ENCODE measurements around the gene S100A16. TPM values are rescaled to one million over a fixed set of nuclear protein-coding genes. Genes with fewer than 3 reads are reported as not detected.
A peak's percentile ranks its signal among the peaks of the same experiment; 100 is the strongest.
"Not testable (repeated sequence)": the region's sequence is repeated elsewhere in the genome, so short reads cannot be mapped to it uniquely, and the experiment has no call there.

S100A16 gene
- polyA plus RNA-seq, 4 donors, result 94.1 to 126 (median 109) TPM

DNA sequence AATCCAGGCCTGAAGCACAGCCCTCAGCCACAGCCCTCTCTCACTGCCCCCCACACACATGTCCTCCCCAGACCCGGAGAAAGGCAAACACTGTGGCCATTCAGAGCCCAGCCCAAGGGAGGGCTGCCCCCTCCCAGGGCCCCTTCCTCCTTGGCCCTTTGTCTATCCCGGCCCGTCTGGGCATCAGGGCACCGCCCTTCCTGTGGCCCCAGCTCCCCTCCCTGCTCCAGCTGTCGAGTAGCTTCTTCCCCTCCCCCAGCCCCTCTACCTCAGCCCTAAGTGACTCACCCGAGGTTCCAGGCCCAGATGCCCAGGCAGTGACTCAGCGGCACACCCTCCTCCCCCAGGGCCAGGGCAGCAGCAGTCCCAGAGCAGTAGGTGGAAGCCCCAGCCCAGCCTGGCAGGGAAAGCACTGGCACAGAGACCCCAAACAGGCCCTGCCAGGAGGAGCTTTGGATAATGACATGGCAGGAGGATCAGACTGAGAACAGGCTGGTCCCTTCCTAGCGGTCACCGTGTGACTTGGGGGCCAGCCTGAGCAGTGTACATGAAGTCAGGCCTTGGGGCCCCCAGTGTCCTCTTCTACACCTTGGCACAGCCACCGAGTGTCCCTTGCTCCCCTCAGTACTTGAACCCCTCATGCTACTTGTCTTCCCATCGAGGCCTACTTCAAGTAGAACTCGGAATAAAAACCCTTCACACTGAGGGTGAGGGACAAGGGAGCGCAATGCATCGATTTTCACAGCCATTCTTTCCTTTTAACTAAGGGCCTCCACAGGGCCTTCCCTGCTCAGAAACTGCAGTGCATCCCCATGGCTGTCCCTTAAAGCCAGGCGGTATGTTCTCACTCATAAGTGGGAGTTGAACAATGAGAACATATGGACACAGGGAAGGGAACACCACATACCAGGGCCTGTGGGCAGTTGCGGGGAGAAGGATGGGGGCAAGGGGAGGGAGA, 46.2 kb downstream of the S100A16 start:
- DNase-seq (ENCODE audit: low read depth in 4 of 4, low spot score in 2 of 4), result peak in 1 of 4 donors; percentile 68

DNA sequence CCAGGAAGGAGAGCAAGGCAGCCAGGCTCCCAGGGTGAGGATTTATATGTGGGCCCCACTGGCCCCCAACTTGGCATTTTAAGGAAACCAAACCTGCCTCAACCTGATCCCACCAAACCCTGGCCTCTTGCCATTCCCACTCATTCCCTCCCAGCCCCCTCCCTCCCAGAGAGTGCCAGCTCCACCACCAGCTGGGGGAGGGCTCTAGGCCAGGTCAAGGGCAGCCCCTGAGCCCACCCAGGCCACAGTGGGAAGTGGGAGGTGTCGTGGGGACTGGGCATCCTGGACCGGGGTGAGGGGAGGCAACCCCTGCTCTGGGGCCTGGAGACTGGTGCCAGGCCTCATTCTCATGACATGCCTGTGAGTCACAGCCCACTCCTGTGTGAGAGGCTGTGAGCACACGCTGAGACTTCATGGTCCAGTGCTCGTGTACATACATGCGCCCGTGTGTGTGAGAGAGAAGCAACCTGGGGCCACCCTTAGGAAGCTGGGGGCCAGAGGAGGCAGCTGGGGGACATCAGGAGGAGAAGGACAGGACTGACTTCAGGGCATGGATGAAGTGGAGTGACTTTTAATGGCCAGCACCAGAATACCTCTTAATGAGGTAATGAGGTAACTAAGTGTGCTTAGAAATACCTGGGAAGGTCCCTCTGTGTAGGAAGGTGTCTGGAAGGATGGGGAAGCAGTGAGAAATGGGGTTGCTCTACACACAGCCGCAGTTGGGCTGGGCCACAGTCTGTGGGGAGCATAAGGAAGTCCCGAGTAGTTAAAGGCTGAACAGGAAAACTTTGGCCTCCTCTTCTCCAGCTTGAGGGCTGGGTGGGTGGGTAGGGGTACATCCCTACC, 47.2 kb downstream of the S100A16 start, which contains the start of gene S100A2:
Gene S100A2 (minus strand): TSS at position 316 of the 846 bp plus-strand sequence. CDS start 1,967 bp downstream, outside the sequence.
- no peak for DNase-seq (ENCODE audit: low read depth in 4 of 4, low spot score in 2 of 4)

DNA sequence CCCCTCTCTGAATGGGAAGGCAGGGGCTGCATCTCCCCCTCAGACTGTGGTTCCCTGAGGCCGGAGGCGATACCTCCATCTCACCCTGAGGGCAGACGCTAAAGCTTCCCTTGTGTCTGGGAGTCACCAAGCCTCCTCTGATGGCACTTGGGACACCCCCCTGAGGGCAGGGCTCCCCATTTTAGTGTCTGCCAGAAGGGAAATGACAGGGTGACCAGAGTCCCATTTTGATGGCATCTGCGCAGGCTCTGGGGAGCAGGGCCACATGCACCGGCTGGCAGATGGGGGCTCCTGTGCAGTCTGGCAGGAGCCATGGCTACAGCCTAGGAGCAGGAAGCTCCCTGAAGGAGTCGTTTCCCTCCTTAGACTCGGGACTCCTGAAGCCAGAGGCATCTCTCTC, 48.9 kb downstream of the S100A16 start:
- no peak for DNase-seq (ENCODE audit: low read depth in 4 of 4, low spot score in 2 of 4)

DNA sequence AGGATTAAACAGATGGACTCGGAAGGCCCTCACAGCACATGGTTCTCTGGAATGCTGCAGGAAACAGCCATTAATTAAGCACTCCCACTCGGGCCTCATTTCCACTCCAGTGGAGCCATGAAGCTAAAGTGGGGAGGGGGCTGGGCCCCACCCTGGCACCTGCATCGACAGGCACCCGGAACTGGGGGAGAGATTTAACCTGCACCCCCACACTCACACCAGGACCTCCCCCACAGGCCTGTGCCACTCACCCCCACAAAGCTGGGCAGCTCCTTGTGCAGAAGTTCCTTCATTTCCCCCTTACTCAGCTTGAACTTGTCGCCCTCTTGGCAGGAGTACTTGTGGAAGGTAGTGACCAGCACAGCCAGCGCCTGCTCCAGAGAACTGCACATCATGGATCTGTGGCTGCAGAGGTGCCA, 49.4 kb downstream of the S100A16 start:
- DNase-seq (ENCODE audit: low read depth in 4 of 4, low spot score in 2 of 4), result no peak

DNA sequence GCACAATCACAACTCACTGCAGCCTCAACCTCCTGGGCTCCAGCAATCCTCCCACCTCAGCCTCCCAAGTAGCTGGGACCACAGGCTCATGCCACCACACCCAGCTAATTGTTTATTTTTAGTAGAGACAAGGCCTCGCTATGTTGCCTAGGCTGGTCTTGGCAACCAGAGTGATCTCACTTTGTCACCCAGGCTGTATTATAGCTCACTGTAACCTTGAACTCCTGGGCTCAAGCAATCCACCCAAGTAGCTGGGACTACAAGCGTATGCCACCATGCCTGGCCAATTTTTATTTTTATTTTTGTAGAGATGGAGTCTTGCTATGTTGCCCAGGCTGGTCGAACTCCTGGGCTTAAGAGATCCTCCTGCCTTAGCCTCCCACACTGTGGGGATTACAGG, 50.9 kb downstream of the S100A16 start:
- not testable (repeated sequence) for DNase-seq (ENCODE audit: low read depth in 4 of 4, low spot score in 2 of 4)

DNA sequence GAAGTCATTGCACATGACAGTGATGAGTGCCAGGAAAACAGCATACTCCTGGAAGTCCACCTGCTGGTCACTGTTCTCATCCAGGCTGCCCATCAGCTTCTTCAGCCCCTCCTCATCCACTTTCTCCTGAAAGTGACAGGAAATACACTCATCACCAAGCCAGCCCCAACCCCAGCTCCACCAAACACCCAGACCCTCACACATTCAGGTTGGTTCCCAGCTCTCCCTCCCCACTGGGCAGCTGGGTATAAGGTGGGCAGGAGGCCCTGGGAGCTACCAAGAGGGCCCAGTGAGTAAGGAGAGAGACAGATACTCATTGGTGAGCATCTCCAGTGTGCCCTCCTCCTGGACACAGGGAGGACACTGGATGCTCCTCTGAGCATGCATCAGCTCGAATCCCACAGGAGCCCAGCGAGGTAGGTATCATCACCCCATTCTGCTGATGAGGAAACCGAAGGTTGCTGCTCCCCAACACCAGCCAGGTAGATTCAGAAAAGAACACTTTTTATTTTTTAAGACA, 51.4 kb downstream of the S100A16 start:
- no peak for DNase-seq (ENCODE audit: low read depth in 4 of 4, low spot score in 2 of 4)

DNA sequence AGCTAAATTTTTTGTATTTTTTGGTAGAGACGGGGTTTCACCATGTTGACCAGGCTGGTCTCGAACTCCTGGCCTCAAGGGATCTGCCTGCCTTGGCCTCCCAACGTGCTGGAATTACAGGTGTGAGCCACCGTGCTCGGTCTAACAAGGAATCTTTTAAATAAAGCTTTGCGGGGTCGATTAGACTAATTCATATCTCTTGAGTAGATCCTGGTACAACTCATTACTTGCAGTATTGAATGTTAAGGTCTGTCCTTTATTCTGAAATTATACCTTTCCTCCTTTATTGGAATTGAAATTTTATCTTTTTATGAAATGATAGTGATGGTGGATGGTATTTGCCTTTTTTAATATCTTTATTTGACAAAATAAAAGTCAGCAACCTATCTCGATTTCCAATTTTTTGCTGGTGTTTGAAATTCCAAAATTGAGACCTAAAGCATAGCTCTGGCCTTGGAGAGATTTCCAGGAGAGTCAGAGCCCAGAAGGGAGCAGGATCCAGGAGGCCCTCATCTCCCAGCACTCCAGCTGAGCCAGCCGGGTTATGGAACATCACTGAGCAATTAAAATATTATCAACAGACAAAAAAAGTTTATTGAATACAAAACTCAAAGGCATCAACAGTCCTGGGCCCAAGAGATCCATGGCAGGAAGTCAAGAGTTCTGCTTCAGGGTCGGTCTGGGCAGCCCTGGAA, 52.0 kb downstream of the S100A16 start:
- DNase-seq (ENCODE audit: low read depth in 4 of 4, low spot score in 2 of 4), result no peak

DNA sequence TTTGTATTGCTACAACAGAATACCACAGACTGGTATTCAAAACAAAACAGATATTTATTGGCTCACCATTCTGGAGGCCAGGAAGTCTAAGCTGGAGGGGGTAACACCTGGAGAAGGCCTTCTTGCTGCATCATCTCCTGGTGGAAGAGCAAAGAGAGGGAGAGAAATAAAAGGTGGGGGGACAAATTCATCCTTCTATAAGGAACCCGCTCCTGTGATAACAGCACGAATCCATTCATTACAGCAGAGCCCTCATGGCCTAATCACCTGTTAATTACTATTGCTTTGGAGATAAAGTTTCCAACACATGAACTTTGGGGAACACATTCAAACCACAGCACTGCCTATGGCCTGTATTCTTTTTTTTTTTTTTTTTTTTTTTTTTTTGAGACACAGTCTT, 52.7 kb downstream of the S100A16 start:
- no peak for DNase-seq (ENCODE audit: low read depth in 4 of 4, low spot score in 2 of 4)

DNA sequence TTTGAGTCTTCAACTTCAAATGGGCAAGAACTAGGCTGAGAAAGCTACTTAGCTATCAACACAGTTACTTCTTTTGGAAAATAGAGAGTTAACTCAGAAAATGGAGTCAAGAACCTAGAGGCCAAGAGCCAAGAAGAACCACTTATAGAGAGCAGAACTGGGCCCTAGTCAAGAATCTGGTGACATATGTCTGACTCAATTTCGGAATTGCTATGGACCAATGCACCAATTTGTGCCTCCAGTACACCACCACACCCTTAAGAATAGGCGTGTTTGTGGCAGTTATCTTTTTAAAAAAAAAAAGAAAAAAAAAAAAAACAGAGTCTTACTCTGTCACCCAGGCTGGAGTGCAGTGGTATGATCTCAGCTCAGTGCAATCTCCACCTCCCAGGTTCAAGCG, 55.1 kb downstream of the S100A16 start:
- DNase-seq (ENCODE audit: low read depth in 4 of 4, low spot score in 2 of 4), result no peak

Other genes starting within 250 kb of the S100A16 start
- gene S100A12, start 237.5 kb downstream of the S100A16 start, polyA plus RNA-seq (ENCODE audit: insufficient read length in 4 of 4), result 1 to 10 TPM in 3 of 4 donors, under 1 TPM in 1; 0.35 to 3.9 (median 2.1) TPM
- 10 to 100 TPM in 3 of 4 donors, 1 to 10 TPM in 1; 4.4 to 15.1 (median 12.9) TPM for gene S100A8, start 222.1 kb downstream of the S100A16 start, polyA plus RNA-seq (ENCODE audit: insufficient read length in 4 of 4)
- gene S100A7A, start 196.6 kb downstream of the S100A16 start, polyA plus RNA-seq (ENCODE audit: insufficient read length in 4 of 4), result not detected
- under 1 TPM in 3 of 4 donors, not detected in 1; 0.32 to 0.87 (median 0.55) TPM for gene S100A7, start 152.5 kb downstream of the S100A16 start, polyA plus RNA-seq (ENCODE audit: insufficient read length in 4 of 4)
- gene S100A6, start 77.1 kb downstream of the S100A16 start, polyA plus RNA-seq (ENCODE audit: insufficient read length in 4 of 4), result 100 to 1,000 TPM; 184 to 308 (median 260) TPM
- 1 to 10 TPM in 2 of 4 donors, under 1 TPM in 2; 0.76 to 1.3 (median 1.1) TPM for gene S100A5, start 72.2 kb downstream of the S100A16 start, polyA plus RNA-seq (ENCODE audit: insufficient read length in 4 of 4)
- gene S100A4, start 67.3 kb downstream of the S100A16 start, polyA plus RNA-seq (ENCODE audit: insufficient read length in 4 of 4), result 10 to 100 TPM; 32.3 to 55.5 (median 47.8) TPM
- under 1 TPM in 3 of 4 donors, not detected in 1; 0.46 to 0.52 (median 0.47) TPM for gene S100A3, start 63.9 kb downstream of the S100A16 start, polyA plus RNA-seq (ENCODE audit: insufficient read length in 4 of 4)
- gene S100A2, start 47.3 kb downstream of the S100A16 start, polyA plus RNA-seq (ENCODE audit: insufficient read length in 4 of 4), result 1 to 10 TPM; 6.0 to 9.8 (median 8.9) TPM
- 10 to 100 TPM; 16.6 to 27.0 (median 22.6) TPM for gene S100A14, start 3.2 kb upstream of the S100A16 start, polyA plus RNA-seq (ENCODE audit: insufficient read length in 4 of 4)
- gene S100A13, start 14.4 kb upstream of the S100A16 start, polyA plus RNA-seq (ENCODE audit: insufficient read length in 4 of 4), result 100 to 1,000 TPM; 133 to 184 (median 160) TPM
- gene S100A1, start 15.3 kb upstream of the S100A16 start, polyA plus RNA-seq (ENCODE audit: insufficient read length in 4 of 4), result 10 to 100 TPM; 20.3 to 36.3 (median 23.9) TPM
- gene CHTOP, start 20.9 kb upstream of the S100A16 start, polyA plus RNA-seq (ENCODE audit: insufficient read length in 4 of 4), result 100 to 1,000 TPM; 116 to 159 (median 133) TPM
- gene SNAPIN, start 45.6 kb upstream of the S100A16 start, polyA plus RNA-seq (ENCODE audit: insufficient read length in 4 of 4), result 10 to 100 TPM; 50.0 to 59.6 (median 54.6) TPM
- gene ILF2, start 57.9 kb upstream of the S100A16 start, polyA plus RNA-seq (ENCODE audit: insufficient read length in 4 of 4), result 100 to 1,000 TPM; 273 to 319 (median 288) TPM
- gene NPR1, start 65.6 kb upstream of the S100A16 start, polyA plus RNA-seq (ENCODE audit: insufficient read length in 4 of 4), result 10 to 100 TPM; 62.7 to 74.5 (median 71.5) TPM
- gene INTS3, start 114.9 kb upstream of the S100A16 start, polyA plus RNA-seq (ENCODE audit: insufficient read length in 4 of 4), result 100 to 1,000 TPM in 2 of 4 donors, 10 to 100 TPM in 2; 77.5 to 158 (median 113) TPM
- gene SLC27A3, start 162.3 kb upstream of the S100A16 start, polyA plus RNA-seq (ENCODE audit: insufficient read length in 4 of 4), result 10 to 100 TPM; 29.3 to 41.5 (median 36.4) TPM